DOHH2 (cell line): Measurements from ENCODE around the gene HMBS.

Experiments
- H3F3A ChIP-seq: fragments of 200-600 bp; sonication (generic), shearing (Covaris generic); 2 replicates; pipeline ENCODE4 v1.6.0; 2016; ENCODE audit warnings: antibody characterized with exemption, mild to moderate bottlenecking; ENCODE audit not compliant: control insufficient read depth, insufficient read depth
- H3K27ac ChIP-seq: fragments of 200-600 bp; sonication (generic); 2 replicates; pipeline ENCODE4 v1.5.1; 2014; ENCODE audit warnings: low read depth, mild to moderate bottlenecking, low read length, moderate library complexity
- H3K27me3 ChIP-seq: fragments of 200-600 bp; sonication (generic); 2 replicates; pipeline ENCODE4 v1.6.1; 2014; ENCODE audit warnings: mild to moderate bottlenecking, low read length, mixed read lengths; ENCODE audit not compliant: control insufficient read depth
- H3K36me3 ChIP-seq: fragments of 200-600 bp; sonication (generic); 2 replicates; pipeline ENCODE4 v1.6.1; 2014; ENCODE audit warnings: mild to moderate bottlenecking, low read length, moderate library complexity, mixed read lengths; ENCODE audit not compliant: control insufficient read depth
- H3K4me1 ChIP-seq: fragments of 200-600 bp; sonication (generic); 2 replicates; pipeline ENCODE4 v1.6.1; 2014; ENCODE audit warnings: mild to moderate bottlenecking, low read length, mixed read lengths; ENCODE audit not compliant: control insufficient read depth
- H3K4me2 ChIP-seq: fragments of 200-600 bp; sonication (generic); 2 replicates; pipeline ENCODE4 v1.6.0; 2014; ENCODE audit warnings: mild to moderate bottlenecking, low read length, moderate library complexity
- H3K4me3 ChIP-seq: fragments of 200-600 bp; sonication (generic); 2 replicates; pipeline ENCODE4 v1.5.1; 2014; ENCODE audit warnings: mild to moderate bottlenecking, low read length, mixed read lengths
- H3K79me2 ChIP-seq: fragments of 200-600 bp; sonication (generic); 2 replicates; pipeline ENCODE4 v1.6.1; 2014; ENCODE audit warnings: mild to moderate bottlenecking, low read length, mixed read lengths; ENCODE audit not compliant: control insufficient read depth
- H3K9me2 ChIP-seq: fragments of 200-600 bp; sonication (generic); replicated peaks from 2 replicates; pipeline ENCODE4 v1.6.1; 2014; ENCODE audit warnings: mild to moderate bottlenecking, low read length, mixed read lengths; ENCODE audit not compliant: control insufficient read depth
- H3K9me3 ChIP-seq: fragments of 200-600 bp; sonication (generic); 2 replicates; pipeline ENCODE4 v1.6.1; 2014; ENCODE audit warnings: antibody characterized with exemption, low read length, mixed read lengths; ENCODE audit not compliant: control insufficient read depth, insufficient read depth
- H4K20me1 ChIP-seq: fragments of 200-600 bp; sonication (generic); 2 replicates; pipeline ENCODE4 v1.6.0; 2014; ENCODE audit warnings: low read depth, mild to moderate bottlenecking, antibody characterized with exemption, low read length, moderate library complexity; ENCODE audit not compliant: control insufficient read depth, insufficient read depth
- CTCF ChIP-seq: fragments of 200-600 bp; sonication (generic); IDR thresholded peaks from one replicate; pipeline ENCODE4 v1.5.1; 2014; ENCODE audit warnings: antibody characterized with exemption, mild to moderate bottlenecking, low read depth, low read length; ENCODE audit not compliant: poor library complexity, severe bottlenecking
- EZH2phosphoT487 ChIP-seq: fragments of 200-600 bp; sonication (generic); IDR thresholded peaks from 2 replicates; pipeline ENCODE4 v1.6.1; 2017; ENCODE audit warnings: borderline replicate concordance, mild to moderate bottlenecking, antibody characterized with exemption, low read length, moderate library complexity, mixed read lengths

Gene HMBS

GRCh38 chr11:119051440-119052162 lies 33.1 kb upstream of the HMBS start:
- H3K4me1 ChIP-seq: peaks cover 11% of the 10 kb centered on the region
- H3K9me3 ChIP-seq: no peaks in the 10 kb centered on the region
- no peak overlapping the region for H3K27ac ChIP-seq
- H3K27me3 ChIP-seq: no peaks in the 10 kb centered on the region
- no peaks in the 10 kb centered on the region for H3F3A ChIP-seq
- no peak overlapping the region for H3K4me2 ChIP-seq
- TF ChIP-seq CTCF (no peak), EZH2phosphoT487 (no peak)
- H4K20me1 ChIP-seq: peaks cover 12% of the 10 kb centered on the region; the same call in 1 of the 2 replicates
- no peak overlapping the region for H3K4me3 ChIP-seq
- H3K9me2 ChIP-seq: no peaks in the 10 kb centered on the region
- peaks cover 23% of the 10 kb centered on the region for H3K79me2 ChIP-seq
- peaks cover 86% of the 10 kb centered on the region for H3K36me3 ChIP-seq

DNA sequence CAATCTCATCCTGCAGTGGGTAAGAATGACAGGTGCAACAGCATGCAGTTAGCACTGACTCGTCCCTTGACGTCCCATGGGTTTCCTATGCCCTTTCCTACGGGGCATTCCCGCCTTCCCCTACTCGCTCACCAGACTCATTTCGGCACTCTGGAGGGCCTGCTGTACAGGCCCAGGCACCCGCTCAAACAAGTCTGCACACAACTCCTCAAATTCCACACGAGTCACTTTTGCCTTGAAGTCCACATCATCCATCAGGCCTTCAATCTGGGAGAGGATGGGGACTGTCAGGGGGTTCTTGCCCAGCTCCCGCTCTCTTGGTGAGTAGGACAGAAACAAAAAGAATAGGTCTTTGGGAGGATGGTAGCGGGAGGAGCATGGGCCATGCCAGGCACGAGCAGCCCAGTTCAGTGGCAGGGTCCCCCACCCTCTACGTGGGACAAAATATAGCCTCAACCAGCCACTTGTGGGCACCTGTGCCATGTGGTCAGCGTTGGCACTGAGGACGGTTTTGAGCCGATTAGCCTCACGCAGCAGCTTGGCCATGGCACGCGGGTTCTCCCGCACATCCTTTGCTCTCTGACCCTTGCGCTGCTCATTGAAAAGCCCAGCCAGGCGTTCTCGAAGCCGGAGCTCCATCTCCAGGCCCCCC lies 32.4 kb upstream of the HMBS start:
- Histone ChIP-seq H3F3A (no peaks in the 10 kb centered on the region), H3K79me2 (peaks cover 26% of the 10 kb centered on the region), H3K36me3 (peaks cover 83% of the 10 kb centered on the region), H3K4me3 (no peak overlapping the region), H3K9me2 (no peaks in the 10 kb centered on the region), H3K4me2 (no peak overlapping the region), H3K27ac (no peak overlapping the region), H3K27me3 (no peaks in the 10 kb centered on the region), H3K9me3 (no peaks in the 10 kb centered on the region), H4K20me1 (peaks cover 12% of the 10 kb centered on the region; the same call in 1 of the 2 replicates), H3K4me1 (peaks cover 11% of the 10 kb centered on the region)
- no peak for TF ChIP-seq EZH2phosphoT487
- no peak for TF ChIP-seq CTCF

- H4K20me1 ChIP-seq: peaks cover 8% of the 10 kb centered on the region; the same call in 1 of the 2 replicates
- no peak overlapping the region for H3K27ac ChIP-seq
- H3K9me3 ChIP-seq: no peaks in the 10 kb centered on the region
- peaks cover 65% of the 10 kb centered on the region for H3K36me3 ChIP-seq
- no peaks in the 10 kb centered on the region for H3F3A ChIP-seq
- no peak for TF ChIP-seq CTCF
- no peaks in the 10 kb centered on the region for H3K9me2 ChIP-seq
- H3K4me1 ChIP-seq: peaks cover 17% of the 10 kb centered on the region
- peaks cover 37% of the 10 kb centered on the region for H3K79me2 ChIP-seq
- no peaks in the 10 kb centered on the region for H3K27me3 ChIP-seq
- H3K4me3 ChIP-seq: no peak overlapping the region
- H3K4me2 ChIP-seq: no peak overlapping the region
Measured at GRCh38 chr11:119054418-119054817, 30.3 kb upstream of the HMBS start.
